ENCODE measurements around the gene GTF2F1.

DNA sequence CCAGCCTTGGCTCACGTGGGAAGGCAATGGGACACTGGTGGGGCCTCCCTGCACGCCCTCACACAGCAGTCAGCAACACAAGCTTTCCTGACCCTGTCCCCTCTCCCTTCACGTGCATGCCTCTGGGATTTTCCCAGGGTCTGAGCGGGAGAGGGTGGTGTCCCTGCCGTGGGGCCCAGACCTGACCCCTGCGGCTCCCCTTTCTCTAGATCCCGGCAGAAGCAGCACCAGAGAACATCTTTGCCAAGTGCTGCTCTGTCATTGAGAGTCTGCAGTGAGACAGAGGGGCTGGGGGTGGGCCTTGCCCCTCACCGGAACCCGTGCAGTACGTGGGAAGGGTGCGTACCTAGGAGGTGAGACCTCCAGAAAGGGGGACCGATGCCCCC lies 19.1 kb upstream of the GTF2F1 start:
- TF ChIP-seq, protein P1, sequence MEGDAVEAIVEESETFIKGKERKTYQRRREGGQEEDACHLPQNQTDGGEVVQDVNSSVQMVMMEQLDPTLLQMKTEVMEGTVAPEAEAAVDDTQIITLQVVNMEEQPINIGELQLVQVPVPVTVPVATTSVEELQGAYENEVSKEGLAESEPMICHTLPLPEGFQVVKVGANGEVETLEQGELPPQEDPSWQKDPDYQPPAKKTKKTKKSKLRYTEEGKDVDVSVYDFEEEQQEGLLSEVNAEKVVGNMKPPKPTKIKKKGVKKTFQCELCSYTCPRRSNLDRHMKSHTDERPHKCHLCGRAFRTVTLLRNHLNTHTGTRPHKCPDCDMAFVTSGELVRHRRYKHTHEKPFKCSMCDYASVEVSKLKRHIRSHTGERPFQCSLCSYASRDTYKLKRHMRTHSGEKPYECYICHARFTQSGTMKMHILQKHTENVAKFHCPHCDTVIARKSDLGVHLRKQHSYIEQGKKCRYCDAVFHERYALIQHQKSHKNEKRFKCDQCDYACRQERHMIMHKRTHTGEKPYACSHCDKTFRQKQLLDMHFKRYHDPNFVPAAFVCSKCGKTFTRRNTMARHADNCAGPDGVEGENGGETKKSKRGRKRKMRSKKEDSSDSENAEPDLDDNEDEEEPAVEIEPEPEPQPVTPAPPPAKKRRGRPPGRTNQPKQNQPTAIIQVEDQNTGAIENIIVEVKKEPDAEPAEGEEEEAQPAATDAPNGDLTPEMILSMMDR (conservative IDR thresholded peaks at IDR 0.05 in 1 of 2, IDR thresholded peaks at IDR 0.05 in 1 of 2; ENCODE audit: low read depth in 1 of 2, low read length in 2 of 2) = no peak
- no peak for TF ChIP-seq EZH2 (IDR thresholded peaks at IDR 0.05; ENCODE audit: low read length, missing control alignments)

All from fibroblast of lung (primary cell).